GM23248 (cell line): ENCODE measurements around the gene SLC16A12. TPM values are rescaled to one million over a fixed set of nuclear protein-coding genes. Genes with fewer than 3 reads are reported as not detected.

Experiments
- DNase-seq: peaks from one replicate; pipeline ENCODE4 v3.0.0-alpha.2; 2015
- H2AFZ ChIP-seq: fragments of 200-600 bp; sonication (generic); 2 replicates; pipeline ENCODE4 v1.6.1; 2016; ENCODE audit warnings: antibody characterized with exemption
- H3F3A ChIP-seq: fragments of 200-600 bp; sonication (generic); 2 replicates; pipeline ENCODE4 v1.6.1; 2016; ENCODE audit warnings: mild to moderate bottlenecking, antibody characterized with exemption, mixed run types; ENCODE audit not compliant: insufficient read depth
- H3K27ac ChIP-seq: fragments of 200-600 bp; sonication (generic); 2 replicates; pipeline ENCODE4 v1.5.1; 2016; ENCODE audit warnings: mild to moderate bottlenecking
- H3K27me3 ChIP-seq: fragments of 200-600 bp; sonication (generic); replicated peaks from 2 replicates; pipeline ENCODE4 v1.6.1; 2016; ENCODE audit warnings: mild to moderate bottlenecking; ENCODE audit not compliant: insufficient read depth
- H3K36me3 ChIP-seq: fragments of 200-600 bp; sonication (generic); 2 replicates; pipeline ENCODE4 v1.6.1; 2016; ENCODE audit warnings: low read depth, mild to moderate bottlenecking
- H3K4me1 ChIP-seq: fragments of 200-600 bp; sonication (generic); 2 replicates; pipeline ENCODE4 v1.6.1; 2016; ENCODE audit warnings: mild to moderate bottlenecking; ENCODE audit not compliant: insufficient read depth
- H3K4me2 ChIP-seq: fragments of 200-600 bp; sonication (generic); one replicate; pipeline ENCODE4 v1.6.1; 2016; ENCODE audit warnings: mild to moderate bottlenecking; ENCODE audit not compliant: unreplicated experiment
- H3K4me3 ChIP-seq: fragments of 200-600 bp; sonication (generic); 2 replicates; pipeline ENCODE4 v1.5.1; 2016; ENCODE audit warnings: mild to moderate bottlenecking
- H3K79me2 ChIP-seq: fragments of 200-600 bp; sonication (generic); 2 replicates; pipeline ENCODE4 v1.6.1; 2016; ENCODE audit warnings: mild to moderate bottlenecking; ENCODE audit not compliant: insufficient read depth
- H3K9ac ChIP-seq: fragments of 200-600 bp; sonication (generic); 2 replicates; pipeline ENCODE4 v1.6.1; 2016; ENCODE audit warnings: mild to moderate bottlenecking
- H3K9me2 ChIP-seq: fragments of 200-600 bp; sonication (generic); 2 replicates; pipeline ENCODE4 v1.6.1; 2016; ENCODE audit warnings: mixed run types, mild to moderate bottlenecking, moderate library complexity; ENCODE audit not compliant: insufficient read depth
- H3K9me3 ChIP-seq: fragments of 200-600 bp; sonication (generic); one replicate; pipeline ENCODE4 v1.6.1; 2017; ENCODE audit warnings: low read depth
- H4K20me1 ChIP-seq: fragments of 200-600 bp; sonication (generic); 2 replicates; pipeline ENCODE4 v1.6.0; 2016; ENCODE audit not compliant: insufficient read depth
- EZH2 ChIP-seq: fragments of 200-600 bp; sonication (generic); IDR thresholded peaks from 2 replicates; pipeline ENCODE4 v1.6.1; 2018; ENCODE audit warnings: antibody characterized with exemption, mild to moderate bottlenecking; ENCODE audit not compliant: insufficient read depth, poor library complexity, severe bottlenecking
- EZH2phosphoT487 ChIP-seq: fragments of 200-600 bp; sonication (generic); IDR thresholded peaks from 2 replicates; pipeline ENCODE4 v1.6.1; 2018; ENCODE audit warnings: antibody characterized with exemption, moderate library complexity, mild to moderate bottlenecking, low read depth; ENCODE audit not compliant: insufficient read depth
- WGBS, 2 experiments: methylation state at CpG; one replicate each; pipeline ENCODE4 v1.1.6; 2015 to 2017; ENCODE audit warnings: low lambda C conversion rate in 2 of 2, low coverage in 1 of 2; ENCODE audit errors: missing lambda C conversion rate in 2 of 2; 5-methylcytosine and 5-hydroxymethylcytosine counted together
- in situ Hi-C: fragments of 300-500 bp; cut with MboI; formaldehyde crosslinking; loops from 2 replicates; pipeline ENCODE4 v1.15.0; 2020
- polyA plus RNA-seq: library from polyadenylated mRNA; unstranded; fragments of >200 nt; fragmentation: Nextera tagmentation; extraction: Ambion mirVana; gene quantifications from 2 replicates; pipeline ENCODE4 v1.2.1, GENCODE V29; 2016
- total RNA-seq: library from RNA; depleted of rRNA; stranded (reverse); fragments of >200 nt; shearing (Covaris generic); gene quantifications from 2 replicates; pipeline ENCODE4 v1.2.3, GENCODE V29; 2014

The SLC16A12 gene
- total and polyA plus RNA-seq, 2 experiments from 2014 or later = not detected

DNA sequence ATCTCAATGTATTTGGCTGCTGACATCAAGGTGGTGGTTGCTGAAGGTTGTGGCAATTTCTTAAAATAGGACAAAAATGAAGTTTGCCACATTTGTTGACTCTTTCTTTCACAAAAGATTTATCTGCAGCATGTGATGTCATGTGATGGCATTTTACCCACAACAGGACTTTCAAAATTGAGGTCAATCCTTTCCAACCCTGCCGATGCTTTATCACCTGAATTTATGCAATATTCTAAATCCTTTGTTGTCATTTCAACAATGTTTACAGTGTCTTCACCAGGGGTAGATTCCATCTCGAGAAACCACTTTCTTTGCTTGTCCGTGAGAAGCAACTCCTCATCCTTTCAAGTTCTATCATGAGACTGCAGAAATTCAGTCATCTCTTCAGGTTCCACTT is 40.6 kb upstream of the SLC16A12 start:
- Histone ChIP-seq H3K9me3 (no peaks in the 10 kb centered on the region), H3K4me3 (no peak overlapping the region), H2AFZ (no peak overlapping the region), H4K20me1 (no peaks in the 10 kb centered on the region), H3K79me2 (no peaks in the 10 kb centered on the region), H3K27me3 (no peaks in the 10 kb centered on the region), H3K4me2 (no peak overlapping the region), H3K9ac (no peak overlapping the region), H3K27ac (no peak overlapping the region), H3K4me1 (peaks cover 13% of the 10 kb centered on the region), H3F3A (no peaks in the 10 kb centered on the region), H3K36me3 (no peaks in the 10 kb centered on the region), H3K9me2 (no peaks in the 10 kb centered on the region)
- in situ Hi-C loops = no loop called here
- no peak for DNase-seq
- TF ChIP-seq EZH2phosphoT487 (no peak), EZH2 (no peak)
- 86 to 88% methylated on average over 3 of the region's 3 CpGs for WGBS, 2 experiments

DNA sequence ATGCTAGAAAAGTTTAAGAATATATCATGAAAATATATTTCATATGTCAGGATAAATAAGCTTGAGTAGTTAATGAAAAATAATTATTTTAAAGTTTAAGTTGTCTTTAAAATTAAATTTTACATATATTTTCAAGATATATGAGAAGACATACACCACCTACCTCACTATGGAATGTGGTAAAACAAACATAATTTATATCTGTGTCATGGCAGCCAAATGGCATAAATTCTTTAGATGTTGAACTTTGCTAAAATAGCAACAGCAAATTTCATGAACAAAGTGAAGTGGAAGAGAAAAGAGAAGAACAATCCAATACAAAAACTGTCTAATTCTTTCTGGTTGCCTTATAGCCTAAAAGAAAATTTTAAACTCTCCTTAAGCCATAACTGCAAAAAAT is 39.6 kb upstream of the SLC16A12 start:
- H3K4me1 ChIP-seq = peaks cover 13% of the 10 kb centered on the region
- no peak for DNase-seq
- in situ Hi-C loops = no loop called here
- no peaks in the 10 kb centered on the region for H3K36me3 ChIP-seq
- no peak overlapping the region for H3K27ac ChIP-seq
- H3K27me3 ChIP-seq = no peaks in the 10 kb centered on the region
- H3K4me2 ChIP-seq = no peak overlapping the region
- no peak overlapping the region for H2AFZ ChIP-seq
- H3K4me3 ChIP-seq = no peak overlapping the region
- H3K9me2 ChIP-seq = no peaks in the 10 kb centered on the region
- H3F3A ChIP-seq = no peaks in the 10 kb centered on the region
- TF ChIP-seq EZH2phosphoT487 = no peak
- no peak for TF ChIP-seq EZH2
- no peaks in the 10 kb centered on the region for H3K9me3 ChIP-seq
- H4K20me1 ChIP-seq = no peaks in the 10 kb centered on the region
- no peaks in the 10 kb centered on the region for H3K79me2 ChIP-seq
- H3K9ac ChIP-seq = no peak overlapping the region

DNA sequence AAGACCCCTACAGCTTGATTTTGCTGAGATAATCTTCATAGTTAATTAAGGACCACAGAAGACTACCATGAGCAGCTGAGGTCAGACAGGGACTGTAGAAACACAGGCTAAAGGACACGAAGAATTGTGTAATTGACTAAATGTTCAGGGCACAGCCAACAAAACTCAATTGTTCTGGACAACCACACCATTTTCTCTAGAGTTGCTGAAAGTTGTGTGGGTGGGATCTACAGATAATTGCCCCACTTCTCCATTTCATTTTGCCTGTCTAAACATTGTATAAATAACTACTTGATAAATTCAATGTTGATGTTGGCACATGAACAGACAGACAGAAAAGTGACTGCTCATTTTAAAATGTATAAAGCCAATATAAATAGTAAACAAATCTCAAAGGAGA is 39.0 kb upstream of the SLC16A12 start:
- Histone ChIP-seq H3K4me1 (peaks cover 13% of the 10 kb centered on the region), H3K4me2 (no peak overlapping the region), H3K9me3 (no peaks in the 10 kb centered on the region), H3K27ac (no peak overlapping the region), H3K27me3 (no peaks in the 10 kb centered on the region), H4K20me1 (no peaks in the 10 kb centered on the region), H3K36me3 (no peaks in the 10 kb centered on the region), H3F3A (no peaks in the 10 kb centered on the region), H3K9me2 (no peaks in the 10 kb centered on the region), H3K9ac (no peak overlapping the region), H3K79me2 (no peaks in the 10 kb centered on the region), H2AFZ (no peak overlapping the region), H3K4me3 (no peak overlapping the region)
- in situ Hi-C loops = no loop called here
- 32 to 63% methylated on average over 1 of the region's 1 CpG for WGBS, 2 experiments
- DNase-seq = no peak
- TF ChIP-seq EZH2 (no peak), EZH2phosphoT487 (no peak)

- H3F3A ChIP-seq = peaks cover 12% of the 10 kb centered on the region; the same call in 1 of the 2 replicates
- H4K20me1 ChIP-seq = no peaks in the 10 kb centered on the region
- H3K27me3 ChIP-seq = no peaks in the 10 kb centered on the region
- no peak overlapping the region for H3K27ac ChIP-seq
- in situ Hi-C loops = no loop called here
- WGBS, 2 experiments = 4 to 6% methylated on average over 3 of the region's 3 CpGs
- H2AFZ ChIP-seq = peak overlapping the region; percentile 58
- H3K9ac ChIP-seq = no peak overlapping the region; the same call in 1 of the 2 replicates
- no peaks in the 10 kb centered on the region for H3K79me2 ChIP-seq
- TF ChIP-seq EZH2phosphoT487 (no peak), EZH2 (no peak)
- peak overlapping the region; percentile 52 for H3K4me3 ChIP-seq
- no peaks in the 10 kb centered on the region for H3K9me3 ChIP-seq
- peaks cover 13% of the 10 kb centered on the region for H3K4me1 ChIP-seq
- H3K9me2 ChIP-seq = no peaks in the 10 kb centered on the region
- peak overlapping the region; percentile 56 for H3K4me2 ChIP-seq
- H3K36me3 ChIP-seq = no peaks in the 10 kb centered on the region
- peak; percentile 62 for DNase-seq
Measured at GRCh38 chr10:89567576-89568245, 32.3 kb upstream of the SLC16A12 start.
